ENCODE data around the gene RPL32.
"Not testable (repeated sequence)": the region's sequence is repeated elsewhere in the genome, so short reads cannot be mapped to it uniquely, and the experiment has no call there.

Gene RPL32

DNA sequence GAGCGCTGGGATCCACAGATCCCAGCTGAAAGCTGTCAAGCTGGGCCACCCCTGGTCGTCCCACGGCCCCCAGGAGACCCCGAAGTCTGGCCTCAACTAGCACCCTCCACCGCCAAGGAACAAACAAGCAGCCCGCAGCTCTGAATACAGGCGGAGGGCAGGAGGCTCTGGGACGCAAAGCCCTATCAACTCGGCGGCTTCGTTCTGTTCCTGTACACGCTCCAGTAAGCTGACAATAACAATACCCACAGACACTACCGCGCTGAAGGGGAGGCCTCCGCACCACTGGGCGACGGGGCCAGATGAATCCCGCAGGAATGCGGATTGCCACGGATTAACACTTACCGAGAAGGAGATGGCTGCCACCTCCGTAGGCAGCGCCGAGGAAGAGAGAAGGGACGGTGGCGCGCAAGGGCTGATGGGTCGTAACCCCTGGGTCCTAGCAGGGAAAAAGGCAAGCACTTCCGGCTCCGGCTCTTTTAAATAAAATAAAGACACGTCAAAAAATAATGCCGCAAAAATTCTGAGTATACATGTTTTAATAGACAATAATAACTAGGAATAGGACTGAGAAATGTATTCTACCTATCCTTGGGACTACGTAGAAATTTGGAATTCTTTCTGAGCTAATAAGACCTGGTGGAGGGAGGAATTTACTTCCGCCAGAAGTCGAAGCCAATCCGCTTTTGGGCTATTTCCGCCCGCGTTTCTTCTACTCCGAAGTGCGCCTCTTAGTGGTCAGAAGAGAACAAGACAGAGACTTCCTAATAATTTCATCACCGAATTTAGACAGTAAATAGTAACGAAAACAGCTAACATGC lies at the start of gene RPL32:
Gene RPL32 (minus strand): TSS at position 417 of the 821 bp plus-strand sequence. CDS start 1,328 bp downstream, outside the sequence.
- peak; percentile 66 to 73 for DNase-seq (ENCODE audit: low read depth in 2 of 2)

DNA sequence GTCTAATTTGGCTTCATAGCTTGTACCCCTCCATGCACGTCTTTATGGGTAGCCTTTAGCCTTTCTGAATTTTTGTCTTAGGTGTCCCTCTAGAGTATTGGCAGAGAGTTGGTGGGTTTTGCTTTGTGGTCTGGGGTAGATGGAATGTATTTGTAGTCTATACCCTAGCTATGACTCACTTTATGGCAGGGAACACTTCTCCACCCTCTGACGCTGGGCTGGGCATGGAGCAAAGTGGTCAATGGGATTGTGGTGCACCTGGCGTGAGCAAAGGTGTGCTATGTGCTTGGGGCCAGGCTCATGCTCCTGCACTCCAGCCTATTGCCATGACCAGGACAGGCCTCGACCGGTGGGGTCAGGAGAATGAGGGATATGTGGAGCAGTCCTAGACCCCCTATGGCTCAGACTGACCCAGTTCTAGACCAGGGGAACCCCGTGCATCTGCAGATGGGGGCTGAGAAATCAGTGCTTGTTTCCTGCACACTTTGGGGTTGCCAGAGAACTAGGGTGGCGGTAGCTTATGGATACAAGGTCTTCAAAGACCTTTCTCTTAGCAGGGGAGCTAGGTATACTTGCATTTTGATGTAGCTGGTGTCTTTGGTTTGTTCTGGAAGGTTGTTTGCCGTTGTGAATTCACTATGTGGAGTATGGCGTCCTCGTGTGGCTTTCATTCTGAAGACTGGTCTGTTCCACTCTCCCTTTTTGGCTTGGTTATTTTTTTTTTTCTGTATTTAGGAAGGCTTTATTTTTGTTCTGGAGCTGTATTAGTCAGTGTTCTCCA lies 49.4 kb upstream of the RPL32 start:
- DNase-seq (ENCODE audit: low read depth in 2 of 2): no peak

- no peak for DNase-seq (ENCODE audit: low read depth in 2 of 2)
These were observed 45.4 kb upstream of the RPL32 start for GRCh38 chr3:12886736-12887135.

DNA sequence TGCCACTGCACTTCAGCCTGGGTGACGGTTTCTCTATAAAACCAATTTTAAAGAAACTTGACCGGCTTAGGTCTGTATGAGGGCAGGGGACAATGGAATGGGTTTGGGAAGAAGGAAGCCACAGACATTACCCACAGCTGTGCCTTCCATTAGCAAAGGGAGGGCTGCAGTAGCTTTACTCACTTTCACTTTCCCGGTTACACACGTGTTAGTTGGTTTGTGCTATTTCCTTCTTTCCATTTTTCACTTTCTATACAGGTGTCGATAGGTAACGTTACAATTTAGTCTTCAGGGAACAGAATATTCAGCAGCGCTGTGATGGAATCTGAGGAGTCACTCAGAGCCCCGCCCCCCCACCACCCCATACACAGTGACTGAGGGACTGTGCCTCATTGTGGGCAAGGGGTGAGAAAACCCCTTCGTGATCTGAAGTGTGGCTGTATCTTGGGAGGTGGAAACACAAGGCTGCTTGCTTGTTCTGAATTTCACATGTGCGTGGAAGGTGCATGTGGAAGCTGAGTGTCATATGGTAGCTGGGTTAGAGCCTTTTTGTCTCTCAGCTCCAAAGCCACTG lies 44.8 kb upstream of the RPL32 start:
- no peak for DNase-seq (ENCODE audit: low read depth in 2 of 2)

- no peak for DNase-seq (ENCODE audit: low read depth in 2 of 2)
These were observed 44.2 kb upstream of the RPL32 start for GRCh38 chr3:12885583-12885930.

DNA sequence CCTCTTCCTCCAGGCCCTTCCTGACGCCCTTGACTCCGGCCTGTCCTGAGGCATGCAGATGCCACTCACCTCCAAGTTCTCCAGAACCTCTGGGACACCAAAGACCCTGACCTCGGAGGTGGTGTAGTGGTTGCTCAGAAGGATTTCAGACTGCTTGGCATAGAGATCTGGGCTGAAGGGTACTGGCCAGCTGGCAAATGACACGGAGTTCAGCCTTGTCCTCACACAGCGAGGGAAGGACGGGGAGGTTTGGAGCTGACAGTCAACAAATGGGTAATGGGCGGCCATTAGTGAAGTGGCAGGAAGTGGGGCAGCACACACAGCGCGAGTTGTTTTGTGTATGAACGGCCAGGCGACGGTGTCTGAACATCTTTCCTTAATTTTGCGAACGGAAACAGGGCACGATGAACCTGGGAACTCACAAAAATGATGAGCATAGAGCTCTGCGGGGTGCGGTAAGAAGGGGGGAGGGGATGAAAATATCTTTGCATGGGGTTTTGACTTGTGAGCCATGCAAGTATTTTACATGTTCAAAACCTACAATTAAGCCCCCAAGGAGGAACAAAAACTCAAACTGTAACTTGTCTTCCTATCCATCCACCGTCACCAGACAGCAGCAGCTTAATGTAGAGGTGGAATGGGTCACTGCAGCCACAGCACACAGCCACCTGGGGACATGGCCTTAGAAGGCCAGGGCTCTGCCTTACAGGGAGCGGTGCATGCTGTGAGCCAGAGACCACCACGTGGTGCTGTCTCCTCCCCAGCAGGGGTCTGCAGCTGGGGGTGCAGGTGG lies 43.6 kb upstream of the RPL32 start:
- DNase-seq (ENCODE audit: low read depth in 2 of 2): no peak

GRCh38 chr3:12884186-12884680 lies 42.9 kb upstream of the RPL32 start:
- DNase-seq (ENCODE audit: low read depth in 2 of 2): no peak

DNA sequence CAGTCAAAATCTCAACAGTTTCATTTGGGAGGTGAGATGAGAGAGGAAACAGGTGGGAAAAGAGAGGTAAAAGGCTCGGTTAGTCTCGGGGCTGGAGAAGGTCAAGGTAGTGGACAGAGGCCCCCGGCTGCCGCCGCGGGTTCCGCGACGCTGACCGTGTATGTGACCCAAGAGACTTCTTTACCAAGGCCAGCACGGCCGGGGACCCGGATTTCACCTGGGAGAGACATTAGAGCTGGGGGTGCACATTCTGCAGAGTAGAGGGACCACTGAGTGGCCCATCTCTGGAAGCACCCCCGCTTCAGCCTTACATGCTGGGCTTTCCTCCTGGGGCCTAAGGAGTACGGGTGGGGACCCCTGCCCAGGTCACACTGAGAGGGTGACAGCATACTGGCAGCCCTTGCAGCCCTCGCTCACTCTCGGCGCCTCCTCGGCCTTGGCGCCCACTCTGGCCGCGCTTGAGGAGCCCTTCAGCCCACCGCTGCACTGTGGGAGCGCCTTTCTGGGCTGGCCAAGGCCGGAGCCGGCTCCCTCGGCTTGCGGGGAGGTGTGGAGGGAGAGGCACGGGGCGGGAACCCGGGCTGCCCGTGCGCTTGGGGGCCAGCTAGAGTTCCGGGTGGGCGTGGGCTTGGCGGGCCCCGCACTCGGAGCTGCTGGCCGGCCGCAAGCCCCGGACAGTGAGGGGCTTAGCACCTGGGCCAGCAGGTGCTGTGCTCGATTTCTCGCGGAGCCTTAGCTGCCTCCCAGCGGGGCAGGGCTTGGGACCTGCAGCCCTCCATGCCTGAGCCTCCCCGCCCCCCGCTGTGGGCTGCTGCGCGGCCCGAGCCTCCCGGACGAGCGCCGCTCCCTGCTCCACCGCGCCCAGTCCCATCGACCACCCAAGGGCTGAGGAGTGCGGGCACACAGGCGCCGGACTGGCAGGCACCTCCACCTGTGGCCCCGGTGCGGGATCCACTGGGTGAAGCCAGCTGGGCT lies 41.3 kb upstream of the RPL32 start:
- no peak for DNase-seq (ENCODE audit: low read depth in 2 of 2)

- DNase-seq (ENCODE audit: low read depth in 2 of 2): not testable (repeated sequence)
These were observed 40.5 kb upstream of the RPL32 start for GRCh38 chr3:12881858-12882257.

- DNase-seq (ENCODE audit: low read depth in 2 of 2): no peak
These were observed 37.9 kb upstream of the RPL32 start for GRCh38 chr3:12879191-12879815.

DNA sequence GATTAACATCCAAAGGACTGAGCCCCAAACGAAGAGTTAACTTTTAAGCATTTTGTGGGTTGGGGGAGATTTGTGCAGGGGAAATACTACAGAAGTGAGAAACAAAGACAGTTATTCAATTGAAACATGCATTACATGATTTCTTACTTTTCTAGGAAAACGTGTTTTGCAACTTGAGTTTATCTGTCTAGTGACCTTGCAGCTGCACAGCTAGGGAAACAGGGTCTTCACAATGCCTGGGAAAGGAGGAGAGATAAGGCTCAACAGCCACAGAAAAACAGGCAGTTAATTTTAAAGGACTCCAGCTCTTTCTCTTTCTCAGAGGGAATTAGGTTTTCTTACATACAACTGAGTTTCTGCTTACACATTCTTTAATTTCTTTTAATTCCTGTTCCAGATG lies 37.4 kb upstream of the RPL32 start:
- DNase-seq (ENCODE audit: low read depth in 2 of 2): not testable (repeated sequence)

GRCh38 chr3:12878141-12878574 lies 36.8 kb upstream of the RPL32 start:
- no peak for DNase-seq (ENCODE audit: low read depth in 2 of 2)

DNA sequence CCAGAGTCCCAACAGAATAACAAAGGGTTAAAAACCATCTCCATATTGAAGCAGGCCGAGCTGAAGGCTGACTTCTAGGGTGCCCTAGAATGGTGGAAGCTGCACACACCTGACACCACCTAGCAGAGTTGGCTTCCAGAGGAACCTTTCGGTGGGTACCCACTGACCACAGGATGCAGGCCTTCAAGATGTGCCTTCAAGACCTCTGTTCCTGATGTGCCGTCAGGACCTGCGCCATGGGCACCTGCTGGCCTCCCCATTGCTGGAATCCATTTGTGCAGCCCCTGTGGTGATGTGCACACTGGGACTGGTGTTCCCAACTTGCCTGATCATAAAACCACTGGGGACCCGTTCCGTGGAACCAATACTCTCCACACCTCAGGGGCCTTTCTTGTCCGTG lies 35.7 kb upstream of the RPL32 start:
- DNase-seq (ENCODE audit: low read depth in 2 of 2): no peak

GRCh38 chr3:12875857-12876836 lies 34.8 kb upstream of the RPL32 start:
- DNase-seq (ENCODE audit: low read depth in 2 of 2): no peak

DNA sequence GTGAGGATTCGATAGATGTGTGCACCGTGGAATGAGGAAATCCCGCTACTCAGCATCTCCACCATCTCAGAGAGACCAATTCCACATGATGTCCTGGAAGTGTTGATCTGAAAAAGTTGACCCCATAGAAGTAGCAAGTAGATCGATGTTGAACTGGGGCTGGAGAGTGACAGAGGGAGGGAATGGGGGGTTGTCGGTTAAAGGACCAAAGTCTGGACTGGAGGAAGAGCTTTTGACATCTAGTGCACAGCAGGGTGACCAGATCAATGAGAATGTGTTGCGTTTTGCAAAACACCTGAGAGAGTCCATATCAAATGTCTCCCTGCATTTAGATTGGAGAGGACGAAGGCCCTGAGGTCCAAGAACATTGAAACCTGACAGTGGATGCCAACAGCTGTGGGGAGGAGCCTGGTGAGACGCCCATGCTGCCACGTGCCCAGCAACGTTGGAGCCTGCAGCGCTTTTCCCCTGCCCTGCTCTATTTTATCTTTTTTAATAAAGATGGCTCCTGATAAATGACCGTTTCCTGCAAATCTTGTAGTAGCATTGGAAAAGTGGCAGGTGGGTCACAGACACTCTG lies 30.1 kb upstream of the RPL32 start:
- no peak for DNase-seq (ENCODE audit: low read depth in 2 of 2)

DNA sequence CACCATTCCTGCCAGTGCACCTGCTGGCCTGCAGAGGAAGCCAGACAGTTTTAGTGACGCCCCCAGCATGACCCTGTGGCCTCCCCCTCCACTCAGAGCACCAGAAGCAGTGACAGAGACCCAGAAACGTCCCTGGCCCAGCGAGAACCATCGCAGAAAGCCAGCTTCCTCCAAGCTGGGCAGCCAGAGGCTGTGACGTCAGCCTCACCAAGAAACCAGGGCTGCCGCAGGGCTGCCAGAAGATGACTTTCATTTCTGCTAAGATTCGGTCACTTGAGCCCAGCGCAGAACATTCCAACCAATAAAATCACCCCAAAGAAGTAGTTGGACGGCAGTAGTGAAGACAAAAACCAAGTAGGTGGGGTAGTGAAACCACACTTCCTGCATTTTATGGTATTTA lies 29.6 kb upstream of the RPL32 start:
- no peak for DNase-seq (ENCODE audit: low read depth in 2 of 2)

GRCh38 chr3:12869035-12869621 lies 27.8 kb upstream of the RPL32 start:
- no peak for DNase-seq (ENCODE audit: low read depth in 2 of 2)

Measured in stimulated activated CD8-positive, alpha-beta memory T cell treated with anti-CD3 and anti-CD28 coated beads, Interleukin-2, amount 100 ng/mL, for 1 hour (primary cell).